Measurements from ENCODE around the gene KRT86.

- TF ChIP-seq ZNF512 (tag; IDR thresholded peaks at IDR 0.05), result no peak
- TF ChIP-seq HDAC6 (IDR thresholded peaks at IDR 0.05; ENCODE audit: low read depth, low read length), result no peak
- TF ChIP-seq TCF7 (IDR thresholded peaks at IDR 0.05; ENCODE audit: borderline replicate concordance), result no peak
- no peak for TF ChIP-seq ZFPM2 (CRISPR knock-in tag; IDR thresholded peaks at IDR 0.05)
- TF ChIP-seq DNMT1 (IDR thresholded peaks at IDR 0.05), result no peak
- no peak for TF ChIP-seq CTCF (IDR thresholded peaks at IDR 0.05 in 2 of 3, conservative IDR thresholded peaks at IDR 0.05 in 1 of 3; ENCODE audit: insufficient read depth in 2 of 3, low read depth in 1 of 3, low read length in 3 of 3)
- TF ChIP-seq ELF4 (CRISPR knock-in tag; IDR thresholded peaks at IDR 0.05), result no peak
- no peak for TF ChIP-seq AFF4 (CRISPR knock-in tag; IDR thresholded peaks at IDR 0.05)
- TF ChIP-seq HDAC1 (IDR thresholded peaks at IDR 0.05), result no peak
- no peak for TF ChIP-seq ATF2 (CRISPR knock-in tag; IDR thresholded peaks at IDR 0.05)
These were observed 72.6 kb downstream of the KRT86 start for GRCh38 chr12:52347016-52347415.
